ENCODE data around the gene IDUA. TPM values are rescaled to one million over a fixed set of nuclear protein-coding genes. Genes with fewer than 3 reads are reported as not detected.
"Not testable (repeated sequence)": the region's sequence is repeated elsewhere in the genome, so short reads cannot be mapped to it uniquely, and the experiment has no call there.

The IDUA gene
- polyA plus RNA-seq, 1 donor (not counting 4 experiments of a cell fraction or from before 2014, with no cell fraction given): 1.2 TPM

- Histone ChIP-seq H3K27me3 (ENCODE audit: control insufficient read depth, extremely low read depth, insufficient read depth, low read length) (peaks cover 33% of the 10 kb centered on the region), H3K4me2 (ENCODE audit: control insufficient read depth, extremely low read depth, insufficient read depth, low read depth, low read length) (no peak overlapping the region), H3K79me2 (ENCODE audit: control insufficient read depth, insufficient read depth, low read length) (no peaks in the 10 kb centered on the region), H3K4me3 (ENCODE audit: control insufficient read depth in 2 of 3, extremely low read depth in 1 of 3, insufficient read depth in 2 of 3, low read depth in 1 of 3, low read length in 3 of 3) (no peak overlapping the region), H3K4me1 (ENCODE audit: control insufficient read depth, extremely low read depth, insufficient read depth, low read length) (peaks cover 27% of the 10 kb centered on the region), H3K9me1 (ENCODE audit: control insufficient read depth, extremely low read depth, insufficient read depth, low read length) (no peaks in the 10 kb centered on the region), H3K27ac (ENCODE audit: control insufficient read depth, insufficient read depth, low read length) (no peak overlapping the region), H3K36me3 (ENCODE audit: control insufficient read depth in 2 of 2, extremely low read depth in 1 of 2, insufficient read depth in 2 of 2, low read length in 2 of 2) (no peaks in the 10 kb centered on the region), H4K20me1 (ENCODE audit: control insufficient read depth, extremely low read depth, insufficient read depth, low read length) (no peaks in the 10 kb centered on the region), H3K9me3 (ENCODE audit: control insufficient read depth, low read depth, low read length) (no peaks in the 10 kb centered on the region), H3K9ac (ENCODE audit: control insufficient read depth, extremely low read depth, insufficient read depth, low read length) (no peak overlapping the region), H2AFZ (ENCODE audit: control insufficient read depth, low read length) (no peak overlapping the region)
- DNase-seq (ENCODE audit: low read depth, low spot score) (no peak), FAIRE-seq (no peak)
- TF ChIP-seq CTCF (optimal IDR thresholded peaks at IDR 0.05 in 1 of 3, IDR thresholded peaks at IDR 0.05 in 1 of 3, conservative IDR thresholded peaks at IDR 0.05 in 1 of 3; ENCODE audit: extremely low read depth in 1 of 3, insufficient read depth in 2 of 3, low read length in 3 of 3) (no peak), EZH2 (IDR thresholded peaks at IDR 0.05; ENCODE audit: low read length) (no peak)
- dilution Hi-C loops (cut with MboI; ENCODE audit: extremely low pct_ligation_motif_present, low sequenced_read_pairs): no loop called here
Measured at GRCh38 chr4:1045595-1046201, 58.9 kb downstream of the IDUA start.

GRCh38 chr4:1046581-1047011 lies 59.8 kb downstream of the IDUA start:
- H3K9me1 ChIP-seq (ENCODE audit: control insufficient read depth, extremely low read depth, insufficient read depth, low read length); H3K9ac ChIP-seq (ENCODE audit: control insufficient read depth, extremely low read depth, insufficient read depth, low read length); DNase-seq (ENCODE audit: low read depth, low spot score); H3K27ac ChIP-seq (ENCODE audit: control insufficient read depth, insufficient read depth, low read length); dilution Hi-C loops (cut with MboI; ENCODE audit: extremely low pct_ligation_motif_present, low sequenced_read_pairs); H4K20me1 ChIP-seq (ENCODE audit: control insufficient read depth, extremely low read depth, insufficient read depth, low read length); H3K4me3 ChIP-seq (ENCODE audit: control insufficient read depth in 2 of 3, extremely low read depth in 1 of 3, insufficient read depth in 2 of 3, low read depth in 1 of 3, low read length in 3 of 3); H3K36me3 ChIP-seq (ENCODE audit: control insufficient read depth in 2 of 2, extremely low read depth in 1 of 2, insufficient read depth in 2 of 2, low read length in 2 of 2); H3K79me2 ChIP-seq (ENCODE audit: control insufficient read depth, insufficient read depth, low read length); H3K9me3 ChIP-seq (ENCODE audit: control insufficient read depth, low read depth, low read length): not testable (repeated sequence)
- Histone ChIP-seq H3K27me3 (ENCODE audit: control insufficient read depth, extremely low read depth, insufficient read depth, low read length) (peaks cover 42% of the 10 kb centered on the region), H2AFZ (ENCODE audit: control insufficient read depth, low read length) (peak overlapping the region; percentile 19), H3K4me1 (ENCODE audit: control insufficient read depth, extremely low read depth, insufficient read depth, low read length) (peaks cover 21% of the 10 kb centered on the region), H3K4me2 (ENCODE audit: control insufficient read depth, extremely low read depth, insufficient read depth, low read depth, low read length) (peak overlapping the region; percentile 71)
- peak; percentile 57 for FAIRE-seq
